ENCODE data around the gene CHRNB2. TPM values are rescaled to one million over a fixed set of nuclear protein-coding genes. Genes with fewer than 3 reads are reported as not detected.

CHRNB2 gene
- total RNA-seq, 1 donor from 2014 or later = not detected

DNA sequence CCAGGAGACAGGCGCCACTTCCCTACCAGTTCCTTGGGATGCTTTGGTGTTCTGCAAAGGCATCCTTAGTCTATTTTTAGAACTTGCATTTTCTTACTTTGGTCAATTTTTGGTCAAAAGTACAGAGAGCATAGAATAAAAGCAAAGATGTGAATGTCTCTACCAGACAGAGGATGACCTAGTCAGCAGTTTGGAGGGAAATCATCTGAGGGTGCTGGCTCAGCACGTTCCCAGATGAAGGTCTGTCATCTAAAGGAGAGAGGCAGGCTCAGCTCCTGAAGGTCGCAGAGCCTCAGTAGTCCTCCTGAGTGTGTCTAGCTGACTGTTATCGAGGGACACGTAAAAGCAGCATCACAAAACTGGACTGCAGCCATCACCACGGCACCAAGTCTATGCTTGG lies 15.3 kb downstream of the CHRNB2 start:
- TF ChIP-seq, protein P1, sequence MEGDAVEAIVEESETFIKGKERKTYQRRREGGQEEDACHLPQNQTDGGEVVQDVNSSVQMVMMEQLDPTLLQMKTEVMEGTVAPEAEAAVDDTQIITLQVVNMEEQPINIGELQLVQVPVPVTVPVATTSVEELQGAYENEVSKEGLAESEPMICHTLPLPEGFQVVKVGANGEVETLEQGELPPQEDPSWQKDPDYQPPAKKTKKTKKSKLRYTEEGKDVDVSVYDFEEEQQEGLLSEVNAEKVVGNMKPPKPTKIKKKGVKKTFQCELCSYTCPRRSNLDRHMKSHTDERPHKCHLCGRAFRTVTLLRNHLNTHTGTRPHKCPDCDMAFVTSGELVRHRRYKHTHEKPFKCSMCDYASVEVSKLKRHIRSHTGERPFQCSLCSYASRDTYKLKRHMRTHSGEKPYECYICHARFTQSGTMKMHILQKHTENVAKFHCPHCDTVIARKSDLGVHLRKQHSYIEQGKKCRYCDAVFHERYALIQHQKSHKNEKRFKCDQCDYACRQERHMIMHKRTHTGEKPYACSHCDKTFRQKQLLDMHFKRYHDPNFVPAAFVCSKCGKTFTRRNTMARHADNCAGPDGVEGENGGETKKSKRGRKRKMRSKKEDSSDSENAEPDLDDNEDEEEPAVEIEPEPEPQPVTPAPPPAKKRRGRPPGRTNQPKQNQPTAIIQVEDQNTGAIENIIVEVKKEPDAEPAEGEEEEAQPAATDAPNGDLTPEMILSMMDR (IDR thresholded peaks at IDR 0.05; ENCODE audit: borderline replicate concordance) = no peak
- Histone ChIP-seq H3K4me1 (peaks cover 29% of the 10 kb centered on the region), H3K27ac (replicated peaks) (no peak overlapping the region), H3K36me3 (peaks cover 94% of the 10 kb centered on the region), H3K4me3 (no peak overlapping the region), H3K9me3 (replicated peaks) (no peaks in the 10 kb centered on the region), H3K27me3 (ENCODE audit: low read depth) (no peaks in the 10 kb centered on the region)
- DNase-seq = no peak
- intact Hi-C loops (cut with micrococcal nuclease) = no loop called here

DNA sequence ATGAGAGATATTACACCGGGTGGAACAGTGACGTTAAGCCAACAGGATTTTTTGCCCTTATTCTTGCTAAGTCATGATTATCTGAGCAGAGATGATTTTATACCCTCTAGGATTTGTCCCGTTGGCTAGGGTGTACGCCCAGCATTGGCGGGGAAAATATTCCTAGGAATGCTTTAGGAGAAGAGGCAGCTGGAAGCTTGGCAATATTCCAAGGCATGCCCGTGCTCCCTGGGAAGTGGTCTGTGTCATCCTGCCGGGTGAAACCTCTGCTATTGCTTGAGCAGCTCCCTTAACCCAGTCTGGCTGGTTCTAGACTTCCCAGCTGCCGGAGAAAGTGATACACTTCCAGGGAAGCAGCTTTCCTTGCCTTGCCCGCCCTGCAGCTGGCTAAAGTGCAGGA lies 16.2 kb downstream of the CHRNB2 start:
- H3K4me3 ChIP-seq = no peak overlapping the region
- H3K9me3 ChIP-seq (replicated peaks) = no peaks in the 10 kb centered on the region
- DNase-seq = no peak
- TF ChIP-seq, protein P1 (IDR thresholded peaks at IDR 0.05; ENCODE audit: borderline replicate concordance) = no peak
- H3K4me1 ChIP-seq = peaks cover 21% of the 10 kb centered on the region
- peaks cover 96% of the 10 kb centered on the region for H3K36me3 ChIP-seq
- H3K27me3 ChIP-seq (ENCODE audit: low read depth) = no peaks in the 10 kb centered on the region
- intact Hi-C loops (cut with micrococcal nuclease) = no loop called here
- no peak overlapping the region for H3K27ac ChIP-seq (replicated peaks)

DNA sequence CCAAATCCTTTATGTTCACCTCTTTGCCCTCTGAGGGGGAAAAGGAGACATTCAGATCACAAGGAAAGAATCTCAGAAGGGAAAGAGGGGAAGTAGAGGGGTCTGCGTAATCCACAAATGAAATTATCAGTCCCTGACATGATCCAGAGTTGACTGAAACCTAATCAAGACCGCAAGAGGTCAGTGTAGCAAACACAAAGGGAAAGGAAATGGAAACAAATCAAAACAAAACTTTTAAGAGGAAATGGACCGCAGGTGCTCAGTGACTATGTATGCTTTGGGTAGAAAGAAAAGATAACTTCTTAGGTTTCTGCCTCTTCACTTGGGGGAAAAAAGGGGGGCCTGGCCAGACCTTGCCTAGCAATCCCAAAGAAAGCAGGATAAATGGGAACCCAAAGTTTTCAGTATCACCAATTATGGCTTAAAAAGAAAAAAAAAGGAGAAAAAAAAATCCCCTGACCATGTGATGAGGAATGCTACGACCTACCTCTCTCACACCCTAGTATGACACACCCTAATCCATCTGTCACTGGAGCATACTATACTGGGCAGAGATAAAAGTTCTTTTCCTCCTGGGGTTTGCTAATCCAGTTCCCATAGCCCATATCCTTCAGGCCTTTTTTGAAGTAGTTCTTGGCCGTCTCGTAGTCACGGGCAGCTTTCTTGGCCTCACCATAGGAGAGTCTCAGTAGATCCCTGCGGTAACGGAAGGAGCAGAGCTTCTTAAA lies 16.9 kb downstream of the CHRNB2 start:
- Histone ChIP-seq H3K27ac (replicated peaks) (no peak overlapping the region), H3K9me3 (replicated peaks) (no peaks in the 10 kb centered on the region), H3K36me3 (peaks cover 98% of the 10 kb centered on the region), H3K4me1 (peaks cover 14% of the 10 kb centered on the region), H3K4me3 (no peak overlapping the region), H3K27me3 (ENCODE audit: low read depth) (no peaks in the 10 kb centered on the region)
- intact Hi-C loops (cut with micrococcal nuclease) = no loop called here
- TF ChIP-seq, protein P1 (IDR thresholded peaks at IDR 0.05; ENCODE audit: borderline replicate concordance) = no peak
- DNase-seq = no peak

DNA sequence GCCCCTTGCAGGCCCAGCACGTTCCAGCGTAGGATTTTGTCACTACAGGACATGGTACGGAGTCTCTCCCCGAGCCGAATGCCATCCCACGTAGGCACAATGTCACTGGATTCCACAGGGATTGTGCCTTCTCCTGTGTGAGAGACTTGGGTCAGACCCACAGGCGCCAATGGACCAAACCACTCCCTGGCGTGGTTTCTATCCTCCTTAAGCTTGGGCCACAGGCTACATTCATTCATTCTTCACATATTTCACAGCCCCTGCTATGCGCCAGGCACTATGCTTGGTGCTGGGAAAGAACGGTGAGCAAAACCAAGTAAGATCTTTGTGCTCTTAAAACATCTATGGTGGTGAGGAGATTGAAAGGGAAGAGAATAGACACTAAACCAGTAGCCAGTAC lies 18.7 kb downstream of the CHRNB2 start:
- DNase-seq = no peak
- Histone ChIP-seq H3K4me1 (peaks cover 14% of the 10 kb centered on the region), H3K4me3 (no peak overlapping the region), H3K36me3 (peaks cover 97% of the 10 kb centered on the region), H3K27me3 (ENCODE audit: low read depth) (no peaks in the 10 kb centered on the region), H3K27ac (replicated peaks) (no peak overlapping the region), H3K9me3 (replicated peaks) (no peaks in the 10 kb centered on the region)
- intact Hi-C loops (cut with micrococcal nuclease) = no loop called here
- TF ChIP-seq, protein P1 (IDR thresholded peaks at IDR 0.05; ENCODE audit: borderline replicate concordance) = no peak

DNA sequence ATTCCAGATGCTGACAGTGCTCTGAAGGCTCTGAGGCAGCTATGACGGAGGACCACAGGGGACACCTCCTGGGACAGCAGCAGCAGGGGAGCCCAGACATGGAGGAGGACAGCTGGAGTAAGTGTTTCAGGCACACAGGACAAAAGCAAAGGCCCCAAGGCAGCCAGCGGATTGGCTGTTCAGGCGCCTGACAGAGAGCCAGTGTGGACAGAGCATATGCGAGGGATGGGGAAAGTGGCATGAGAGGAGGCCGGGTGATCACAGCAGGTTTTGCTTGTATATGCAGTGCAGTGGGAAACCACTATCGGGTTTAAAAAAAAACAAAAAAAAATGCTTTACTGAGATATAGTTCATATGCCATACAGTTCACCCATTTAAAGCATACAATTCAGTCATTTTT lies 19.1 kb downstream of the CHRNB2 start:
- intact Hi-C loops (cut with micrococcal nuclease) = no loop called here

More for the DNA sequence above, 19.1 kb downstream of the CHRNB2 start:
- H3K27ac ChIP-seq (replicated peaks) = no peak overlapping the region
- H3K4me3 ChIP-seq = no peak overlapping the region
- H3K9me3 ChIP-seq (replicated peaks) = no peaks in the 10 kb centered on the region
- TF ChIP-seq, protein P1 (IDR thresholded peaks at IDR 0.05; ENCODE audit: borderline replicate concordance) = no peak
- peaks cover 99% of the 10 kb centered on the region for H3K36me3 ChIP-seq
- H3K27me3 ChIP-seq (ENCODE audit: low read depth) = no peaks in the 10 kb centered on the region
- H3K4me1 ChIP-seq = peaks cover 14% of the 10 kb centered on the region
- DNase-seq = no peak
